Astrocyte of the cerebellum (primary cell): ENCODE measurements around the gene CYP4F2.
A peak's percentile ranks its signal among the peaks of the same experiment; 100 is the strongest.
"Not testable (repeated sequence)": the region's sequence is repeated elsewhere in the genome, so short reads cannot be mapped to it uniquely, and the experiment has no call there.

Source experiments
- DNase-seq: peaks from one replicate; pipeline ENCODE4 v3.0.0-alpha.2; 2011; ENCODE audit warnings: low read depth
- H3K4me3 ChIP-seq: 2 replicates; pipeline ENCODE4 v1.5.1; 2011; ENCODE audit warnings: mild to moderate bottlenecking, low read depth, low read length, moderate library complexity
- in situ Hi-C: cut with HindIII; loops from 2 replicates; pipeline ENCODE4 v1.10.0; 2017; ENCODE audit warnings: low sequenced_read_pairs
- TF ChIP-seq, protein P1 (sequence below): IDR thresholded peaks from 2 replicates; pipeline ENCODE4 v1.5.1; 2012; ENCODE audit warnings: low read length, low read depth, moderate library complexity, mild to moderate bottlenecking; ENCODE audit errors: missing control alignments

The CYP4F2 gene

DNA sequence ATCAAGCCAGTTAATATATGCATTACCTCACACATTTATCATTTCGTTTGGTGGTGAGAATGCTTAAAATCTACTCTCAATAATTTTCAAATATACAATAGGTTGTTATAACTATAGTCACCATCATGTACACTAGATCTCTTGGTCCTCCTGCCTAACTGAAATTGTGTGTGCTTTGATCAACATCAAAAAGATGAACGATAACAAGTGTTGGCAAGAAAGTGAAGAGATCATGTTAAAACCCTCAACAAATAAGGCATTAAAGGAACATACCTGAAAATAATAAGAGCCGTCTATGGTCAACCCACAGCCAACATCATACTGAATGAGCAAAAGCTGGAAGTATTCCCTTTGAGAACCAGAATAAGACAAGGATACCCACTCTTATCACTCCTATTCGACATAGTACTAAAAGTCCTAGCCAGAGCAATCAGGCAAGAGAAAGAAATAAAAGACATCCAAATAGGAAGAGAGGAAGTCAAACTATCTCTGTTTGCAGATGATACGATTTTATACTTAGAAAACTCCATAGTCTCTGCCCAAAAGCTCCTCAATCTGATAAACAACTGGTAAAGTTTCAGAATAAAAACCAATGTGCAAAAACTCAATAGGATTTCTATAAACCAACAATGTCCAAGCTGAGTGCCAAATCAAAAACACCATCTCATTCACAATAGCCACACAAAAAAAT lies 54.5 kb downstream of the CYP4F2 start:
- DNase-seq = no peak
- H3K4me3 ChIP-seq = no peak overlapping the region
- in situ Hi-C loops = no loop called here
- TF ChIP-seq, protein P1, sequence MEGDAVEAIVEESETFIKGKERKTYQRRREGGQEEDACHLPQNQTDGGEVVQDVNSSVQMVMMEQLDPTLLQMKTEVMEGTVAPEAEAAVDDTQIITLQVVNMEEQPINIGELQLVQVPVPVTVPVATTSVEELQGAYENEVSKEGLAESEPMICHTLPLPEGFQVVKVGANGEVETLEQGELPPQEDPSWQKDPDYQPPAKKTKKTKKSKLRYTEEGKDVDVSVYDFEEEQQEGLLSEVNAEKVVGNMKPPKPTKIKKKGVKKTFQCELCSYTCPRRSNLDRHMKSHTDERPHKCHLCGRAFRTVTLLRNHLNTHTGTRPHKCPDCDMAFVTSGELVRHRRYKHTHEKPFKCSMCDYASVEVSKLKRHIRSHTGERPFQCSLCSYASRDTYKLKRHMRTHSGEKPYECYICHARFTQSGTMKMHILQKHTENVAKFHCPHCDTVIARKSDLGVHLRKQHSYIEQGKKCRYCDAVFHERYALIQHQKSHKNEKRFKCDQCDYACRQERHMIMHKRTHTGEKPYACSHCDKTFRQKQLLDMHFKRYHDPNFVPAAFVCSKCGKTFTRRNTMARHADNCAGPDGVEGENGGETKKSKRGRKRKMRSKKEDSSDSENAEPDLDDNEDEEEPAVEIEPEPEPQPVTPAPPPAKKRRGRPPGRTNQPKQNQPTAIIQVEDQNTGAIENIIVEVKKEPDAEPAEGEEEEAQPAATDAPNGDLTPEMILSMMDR = no peak

DNA sequence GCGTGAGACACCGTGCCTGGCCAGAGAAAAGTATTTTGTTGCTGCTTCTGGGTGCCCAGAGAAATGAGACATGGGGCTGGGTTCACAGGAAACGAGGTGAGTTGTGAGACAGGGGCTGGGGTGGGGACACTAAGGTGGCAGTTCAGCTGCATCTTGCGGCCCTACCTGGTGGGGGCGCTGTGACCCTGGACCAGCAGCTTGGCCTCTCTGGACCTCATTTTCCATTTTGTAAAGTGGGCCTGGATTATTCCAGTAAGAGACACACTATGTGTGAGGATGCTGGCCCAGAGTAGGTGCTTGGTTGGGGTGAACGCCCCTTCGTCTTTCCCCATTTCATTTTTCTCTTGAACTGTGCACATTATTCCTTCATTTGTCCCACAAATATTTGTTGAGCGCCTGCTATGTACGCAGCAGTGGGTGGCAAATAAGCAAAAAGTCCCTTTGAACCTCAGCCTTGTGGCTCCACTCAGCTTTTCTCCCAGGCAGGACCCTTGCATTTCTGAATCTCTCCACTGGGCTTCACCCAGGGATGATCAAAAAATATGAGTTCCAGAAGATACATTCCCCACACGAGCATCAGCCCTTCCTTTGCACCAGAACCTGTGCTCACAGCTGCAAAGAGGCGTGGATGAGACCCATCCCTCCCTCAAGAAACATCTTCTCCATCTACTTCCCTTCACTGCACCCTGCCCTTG lies 55.9 kb downstream of the CYP4F2 start:
- TF ChIP-seq, protein P1 = no peak
- DNase-seq = no peak
- H3K4me3 ChIP-seq = no peak overlapping the region
- in situ Hi-C loops = no loop called here

DNA sequence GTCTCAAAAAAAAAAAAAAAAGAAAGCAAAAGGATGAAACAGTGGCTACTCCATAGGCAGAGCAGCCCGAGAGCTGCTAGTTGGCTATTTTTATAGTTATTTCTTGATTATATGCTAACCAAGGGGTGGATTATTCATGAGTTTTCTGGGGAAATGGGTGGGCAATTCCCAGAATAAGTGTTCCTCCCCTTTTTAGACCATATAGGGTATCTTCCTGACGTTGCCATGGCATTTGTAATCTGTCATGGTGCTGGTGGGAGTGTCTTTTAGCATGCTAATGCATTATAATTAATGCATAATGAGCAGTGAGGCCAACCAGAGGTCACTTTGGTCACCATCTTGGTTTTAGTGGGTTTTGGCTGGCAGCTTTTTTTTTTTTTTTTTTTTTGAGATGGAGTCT lies 57.0 kb downstream of the CYP4F2 start:
- H3K4me3 ChIP-seq = no peak overlapping the region
- DNase-seq = no peak
- TF ChIP-seq, protein P1 = no peak
- in situ Hi-C loops = no loop called here

DNA sequence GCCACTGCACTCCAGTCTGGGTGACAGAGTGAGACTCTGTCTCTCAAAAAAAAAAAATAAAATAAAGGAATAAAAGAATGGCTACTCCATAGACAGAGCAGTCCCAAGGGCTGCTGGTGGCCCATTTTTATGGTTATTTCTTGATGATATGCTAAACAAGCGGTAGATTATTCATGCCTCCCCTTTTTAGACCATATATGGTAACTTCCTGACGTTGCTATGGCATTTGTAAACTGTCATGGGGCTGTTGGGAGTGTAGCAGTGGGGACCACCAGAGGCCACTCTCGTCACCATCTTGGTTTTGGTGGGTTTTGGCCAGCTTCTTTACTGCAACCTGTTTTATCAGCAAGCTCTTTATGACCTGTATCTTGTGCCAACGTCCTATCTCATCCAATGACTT lies 58.0 kb downstream of the CYP4F2 start:
- in situ Hi-C loops, H3K4me3 ChIP-seq, DNase-seq: not testable (repeated sequence)

DNA sequence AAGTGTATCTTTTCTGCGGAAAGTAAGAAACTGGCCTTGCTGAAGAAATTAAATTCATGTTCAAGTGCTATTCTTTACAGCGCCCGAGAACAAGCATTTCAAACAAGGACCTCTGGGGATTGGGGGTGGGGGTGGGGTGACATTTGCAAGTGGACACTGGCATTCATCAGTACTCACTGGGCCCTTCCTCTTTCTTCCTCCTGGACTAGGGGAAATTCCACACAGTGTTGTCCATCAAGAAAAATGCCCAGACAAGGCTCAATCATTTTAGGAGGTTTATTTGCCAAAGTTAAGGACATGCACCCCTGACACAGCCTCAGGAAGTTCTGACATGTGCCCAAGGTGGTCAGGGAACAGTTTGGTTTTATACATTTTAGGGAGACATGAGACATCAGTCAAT lies 59.5 kb downstream of the CYP4F2 start:
- in situ Hi-C loops = no loop called here
- TF ChIP-seq, protein P1 = no peak
- H3K4me3 ChIP-seq = no peak overlapping the region
- DNase-seq = no peak

- peak overlapping the region; percentile 72 for H3K4me3 ChIP-seq
- DNase-seq = no peak
- in situ Hi-C loops = no loop called here
- TF ChIP-seq, protein P1 = no peak
Measured at GRCh38 chr19:15837221-15837731, 60.6 kb downstream of the CYP4F2 start.
